ENCODE data around the gene CREB1. TPM values are rescaled to one million over a fixed set of nuclear protein-coding genes. Genes with fewer than 3 reads are reported as not detected.

CREB1 gene
- total RNA-seq, 4 donors from 2014 or later = 31.1 to 51.5 (median 43.3) TPM

GRCh38 chr2:207629553-207629952 is 99.8 kb downstream of the CREB1 start:
- Histone ChIP-seq H3K9me3 (no peaks in the 10 kb centered on the region), H3K36me3 (no peaks in the 10 kb centered on the region), H3K4me1 (peaks cover 4 to 20% (median 15%) of the 10 kb centered on the region in 4 donors), H3K4me3 (no peak overlapping the region), H3K27ac (replicated peaks in 1 of 4) (no peak overlapping the region), H3K27me3 (no peaks in the 10 kb centered on the region)
- TF ChIP-seq POLR2AphosphoS5 (IDR thresholded peaks at IDR 0.05) = no peak
- TF ChIP-seq POLR2A (IDR thresholded peaks at IDR 0.05; ENCODE audit: low read depth) = no peak
- TF ChIP-seq, protein P1, sequence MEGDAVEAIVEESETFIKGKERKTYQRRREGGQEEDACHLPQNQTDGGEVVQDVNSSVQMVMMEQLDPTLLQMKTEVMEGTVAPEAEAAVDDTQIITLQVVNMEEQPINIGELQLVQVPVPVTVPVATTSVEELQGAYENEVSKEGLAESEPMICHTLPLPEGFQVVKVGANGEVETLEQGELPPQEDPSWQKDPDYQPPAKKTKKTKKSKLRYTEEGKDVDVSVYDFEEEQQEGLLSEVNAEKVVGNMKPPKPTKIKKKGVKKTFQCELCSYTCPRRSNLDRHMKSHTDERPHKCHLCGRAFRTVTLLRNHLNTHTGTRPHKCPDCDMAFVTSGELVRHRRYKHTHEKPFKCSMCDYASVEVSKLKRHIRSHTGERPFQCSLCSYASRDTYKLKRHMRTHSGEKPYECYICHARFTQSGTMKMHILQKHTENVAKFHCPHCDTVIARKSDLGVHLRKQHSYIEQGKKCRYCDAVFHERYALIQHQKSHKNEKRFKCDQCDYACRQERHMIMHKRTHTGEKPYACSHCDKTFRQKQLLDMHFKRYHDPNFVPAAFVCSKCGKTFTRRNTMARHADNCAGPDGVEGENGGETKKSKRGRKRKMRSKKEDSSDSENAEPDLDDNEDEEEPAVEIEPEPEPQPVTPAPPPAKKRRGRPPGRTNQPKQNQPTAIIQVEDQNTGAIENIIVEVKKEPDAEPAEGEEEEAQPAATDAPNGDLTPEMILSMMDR (IDR thresholded peaks at IDR 0.05) = no peak
- no peak for TF ChIP-seq EP300 (IDR thresholded peaks at IDR 0.05)
- no peak for DNase-seq (ENCODE audit: extremely low spot score)
- intact Hi-C loops (cut with DNase I) = loop anchor here (5.0 to 10.0 kb wide), 3 partner anchors 83 to 625 kb away; partner anchors contain the start of genes CCNYL1, CREB1 and IDH1
- 77% methylated on average over 1 of the region's 1 CpG for WGBS

DNA sequence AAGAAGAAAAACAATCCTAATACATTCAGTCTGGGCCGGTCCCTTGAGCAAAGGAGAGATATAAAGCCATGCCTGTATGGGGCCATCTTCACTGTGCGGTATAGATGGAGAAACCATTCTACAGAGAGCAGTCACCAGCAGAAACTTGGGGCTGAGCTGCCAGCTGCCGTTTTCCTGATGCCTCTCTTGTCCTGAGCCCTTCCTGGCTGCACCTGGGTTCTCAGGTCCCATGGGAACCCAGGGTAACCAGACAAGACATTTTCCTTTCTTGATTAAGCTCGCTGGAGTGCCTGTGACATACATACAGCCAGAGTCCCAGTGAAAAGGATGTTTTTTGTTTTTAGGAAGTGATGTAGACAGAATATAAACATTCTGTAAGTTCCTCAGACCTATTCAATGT is 100.7 kb downstream of the CREB1 start:
- Histone ChIP-seq H3K36me3 (no peaks in the 10 kb centered on the region), H3K4me1 (peaks cover 4 to 20% (median 15%) of the 10 kb centered on the region in 4 donors), H3K27me3 (no peaks in the 10 kb centered on the region), H3K9me3 (no peaks in the 10 kb centered on the region), H3K4me3 (no peak overlapping the region), H3K27ac (replicated peaks in 1 of 4) (no peak overlapping the region)
- DNase-seq (ENCODE audit: extremely low spot score) = no peak
- TF ChIP-seq, protein P1 (IDR thresholded peaks at IDR 0.05) = no peak
- TF ChIP-seq POLR2AphosphoS5 (IDR thresholded peaks at IDR 0.05) = no peak
- TF ChIP-seq POLR2A (IDR thresholded peaks at IDR 0.05; ENCODE audit: low read depth) = no peak
- no peak for TF ChIP-seq EP300 (IDR thresholded peaks at IDR 0.05)
- intact Hi-C loops (cut with DNase I) = no loop called here
- 76% methylated on average over 4 of the region's 4 CpGs for WGBS

GRCh38 chr2:207632575-207633493 is 103.1 kb downstream of the CREB1 start:
- intact Hi-C loops (cut with DNase I) = no loop called here
- H3K4me3 ChIP-seq = no peak overlapping the region
- DNase-seq (ENCODE audit: extremely low spot score) = no peak
- no peaks in the 10 kb centered on the region for H3K36me3 ChIP-seq
- H3K4me1 ChIP-seq = no peaks in the 10 kb centered on the region
- H3K27me3 ChIP-seq = no peaks in the 10 kb centered on the region
- no peaks in the 10 kb centered on the region for H3K9me3 ChIP-seq
- 86% methylated on average over 8 of the region's 8 CpGs for WGBS
- no peak for TF ChIP-seq EP300 (IDR thresholded peaks at IDR 0.05)
- TF ChIP-seq POLR2A (IDR thresholded peaks at IDR 0.05; ENCODE audit: low read depth) = no peak
- TF ChIP-seq POLR2AphosphoS5 (IDR thresholded peaks at IDR 0.05) = no peak
- TF ChIP-seq, protein P1 (IDR thresholded peaks at IDR 0.05) = no peak
- no peak overlapping the region for H3K27ac ChIP-seq (replicated peaks in 1 of 4)

DNA sequence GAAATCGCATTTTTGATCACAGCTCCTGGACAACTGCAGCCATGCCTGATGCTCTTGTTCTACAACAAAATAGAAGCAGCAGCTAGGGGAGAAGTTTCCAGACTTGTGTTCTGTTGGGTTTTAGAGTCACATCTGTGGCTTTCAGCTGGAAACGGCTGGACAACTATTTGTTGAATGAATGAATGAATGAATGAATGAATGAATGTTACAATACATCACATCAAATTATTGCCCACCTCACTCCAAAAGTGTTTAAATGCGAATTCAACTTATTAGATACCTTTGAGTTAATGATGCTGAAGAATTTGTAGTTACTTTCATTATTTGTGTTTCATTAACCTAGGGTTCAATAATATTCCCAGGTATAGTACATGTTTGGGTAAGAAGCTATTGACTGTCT is 103.9 kb downstream of the CREB1 start:
- no peak for DNase-seq (ENCODE audit: extremely low spot score)
- H3K4me3 ChIP-seq = no peak overlapping the region
- H3K27ac ChIP-seq (replicated peaks in 1 of 4) = no peak overlapping the region
- TF ChIP-seq POLR2AphosphoS5 (IDR thresholded peaks at IDR 0.05) (no peak), POLR2A (IDR thresholded peaks at IDR 0.05; ENCODE audit: low read depth) (no peak), EP300 (IDR thresholded peaks at IDR 0.05) (no peak)
- TF ChIP-seq, protein P1 (IDR thresholded peaks at IDR 0.05) = no peak
- no peaks in the 10 kb centered on the region for H3K27me3 ChIP-seq
- WGBS = 86% methylated on average over 3 of the region's 3 CpGs
- H3K36me3 ChIP-seq = no peaks in the 10 kb centered on the region
- no peaks in the 10 kb centered on the region for H3K4me1 ChIP-seq
- intact Hi-C loops (cut with DNase I) = no loop called here
- H3K9me3 ChIP-seq = no peaks in the 10 kb centered on the region
